Occipital lobe (tissue), 2 donors: ENCODE data around the gene CTH. TPM values are rescaled to one million over a fixed set of nuclear protein-coding genes. Genes with fewer than 3 reads are reported as not detected.

ENCODE experiments used
- small RNA-seq: library from RNA; depleted of rRNA; stranded (forward); fragments of <200 nt; gene quantifications from one replicate; pipeline ENCODE3, GENCODE V24; 2014
- total RNA-seq: library from RNA; depleted of rRNA; stranded (reverse); fragments of >200 nt; gene quantifications from one replicate; pipeline ENCODE4 v1.2.3, GENCODE V29; 2014

Gene CTH
- total RNA-seq, 1 donor from 2014 or later: 5.1 TPM

Small RNAs within 50 kb of the gene (small RNA-seq; reads per million reads assigned to genes)
- not detected for gene RF00017

Other genes starting within 250 kb of the CTH start
- gene LRRC40, start 205.7 kb upstream of the CTH start, total RNA-seq: 97.8 TPM
- gene SRSF11, start 189.9 kb upstream of the CTH start, total RNA-seq: 212 TPM
- 108 TPM for gene ANKRD13C, start 56.5 kb upstream of the CTH start, total RNA-seq